ENCODE results near the gene IDUA.
"Not testable (repeated sequence)": the region's sequence is repeated elsewhere in the genome, so short reads cannot be mapped to it uniquely, and the experiment has no call there.

Gene IDUA

DNA sequence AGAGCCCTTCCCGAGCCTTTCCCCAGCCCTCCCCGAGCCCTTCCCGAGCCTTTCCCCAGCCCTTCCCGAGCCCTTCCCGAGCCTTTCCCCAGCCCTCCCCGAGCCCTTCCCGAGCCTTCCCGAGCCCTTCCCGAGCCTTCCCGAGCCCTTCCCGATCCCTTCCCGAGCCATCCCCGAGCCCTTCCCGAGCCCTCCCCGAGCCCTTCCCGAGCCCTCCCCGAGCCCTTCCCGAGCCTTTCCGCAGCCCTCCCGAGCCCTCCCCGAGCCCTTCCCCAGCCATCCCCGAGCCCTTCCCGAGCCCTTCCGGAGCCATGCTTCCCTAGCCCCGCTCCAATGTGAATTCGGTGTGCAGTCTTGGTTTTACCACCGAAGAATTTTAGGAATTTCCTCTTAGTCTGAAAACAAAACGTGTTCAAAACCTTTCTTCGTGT is 59.8 kb downstream of the IDUA start:
- DNase-seq (ENCODE audit: low read depth), result not testable (repeated sequence)

GRCh38 chr4:1047106-1047975 is 60.5 kb downstream of the IDUA start:
- no peak for DNase-seq (ENCODE audit: low read depth)

- DNase-seq (ENCODE audit: low read depth), result no peak
These were observed 61.3 kb downstream of the IDUA start for GRCh38 chr4:1047976-1048772.

GRCh38 chr4:1048773-1049590 is 62.1 kb downstream of the IDUA start:
- DNase-seq (ENCODE audit: low read depth), result no peak

- DNase-seq (ENCODE audit: low read depth), result no peak
These were observed 62.7 kb downstream of the IDUA start for GRCh38 chr4:1049591-1049905.

GRCh38 chr4:1050486-1051213 is 63.8 kb downstream of the IDUA start:
- no peak for DNase-seq (ENCODE audit: low read depth)

DNA sequence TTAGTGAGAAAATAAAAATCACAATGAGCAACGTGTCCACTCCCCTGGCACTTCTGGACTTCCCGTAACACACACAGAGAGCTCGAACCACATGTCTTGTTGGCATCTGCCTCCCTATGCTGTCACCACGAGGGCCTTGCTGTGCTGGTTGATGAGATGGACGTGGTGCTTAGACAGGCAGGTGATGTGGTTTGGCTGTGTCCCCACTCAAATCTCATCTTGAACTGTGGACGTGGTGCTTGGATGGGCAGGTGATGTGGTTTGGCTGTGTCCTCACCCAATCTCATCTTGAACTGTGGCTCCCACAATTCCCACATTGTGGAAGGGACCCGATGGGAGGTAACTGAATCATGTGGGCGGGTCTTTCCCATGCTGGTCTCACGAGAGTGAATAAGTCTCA is 64.6 kb downstream of the IDUA start:
- no peak for DNase-seq (ENCODE audit: low read depth)

DNA sequence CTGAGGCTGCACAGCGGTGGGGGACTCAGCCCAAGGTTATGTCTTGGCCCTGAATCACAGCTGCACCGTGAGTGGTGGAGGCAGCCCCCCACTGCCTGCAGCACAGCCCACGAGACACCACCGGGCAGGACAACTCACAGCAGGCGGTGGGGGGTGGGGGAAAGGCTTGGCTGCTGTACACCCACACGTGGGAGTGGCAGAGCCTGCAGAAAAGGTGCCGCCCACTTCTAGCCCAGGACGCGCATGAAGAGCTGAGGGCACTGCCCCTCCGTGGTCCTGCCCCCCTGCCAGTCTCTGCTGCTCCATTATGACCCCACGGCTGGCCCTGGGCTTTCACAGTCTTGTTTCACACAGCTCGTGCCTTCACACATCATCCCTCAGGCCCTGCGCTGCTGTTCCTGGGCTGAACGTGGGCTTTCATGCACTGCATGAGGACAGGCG is 65.4 kb downstream of the IDUA start:
- DNase-seq (ENCODE audit: low read depth), result no peak

DNA sequence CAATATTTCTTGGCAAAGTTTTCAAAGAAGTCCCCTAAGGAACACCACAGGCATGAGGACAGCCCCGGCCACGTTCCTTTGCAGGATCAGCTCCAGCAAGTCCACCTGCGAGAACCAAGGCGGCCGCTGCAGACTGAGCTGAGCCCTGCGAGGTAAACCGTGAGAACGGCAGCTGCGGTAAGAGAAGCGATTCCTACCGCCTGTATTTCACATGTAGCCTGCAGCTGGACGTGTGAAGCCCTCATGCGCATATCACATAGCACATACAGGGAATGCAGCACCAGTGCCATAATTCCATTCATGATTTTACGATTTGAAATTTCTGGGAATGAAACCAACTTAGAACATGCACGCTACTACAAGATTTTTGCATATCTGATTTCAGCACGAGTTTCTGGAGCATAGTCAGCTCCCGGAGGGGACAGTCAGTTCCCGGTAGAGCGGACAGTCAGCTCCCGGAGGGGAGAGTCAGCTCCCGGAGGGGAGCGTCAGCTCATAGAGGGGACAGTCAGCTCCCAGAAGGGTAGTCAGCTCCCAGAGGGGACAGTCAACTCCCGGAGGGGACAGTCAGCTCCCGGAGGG is 66.3 kb downstream of the IDUA start:
- DNase-seq (ENCODE audit: low read depth), result no peak

DNA sequence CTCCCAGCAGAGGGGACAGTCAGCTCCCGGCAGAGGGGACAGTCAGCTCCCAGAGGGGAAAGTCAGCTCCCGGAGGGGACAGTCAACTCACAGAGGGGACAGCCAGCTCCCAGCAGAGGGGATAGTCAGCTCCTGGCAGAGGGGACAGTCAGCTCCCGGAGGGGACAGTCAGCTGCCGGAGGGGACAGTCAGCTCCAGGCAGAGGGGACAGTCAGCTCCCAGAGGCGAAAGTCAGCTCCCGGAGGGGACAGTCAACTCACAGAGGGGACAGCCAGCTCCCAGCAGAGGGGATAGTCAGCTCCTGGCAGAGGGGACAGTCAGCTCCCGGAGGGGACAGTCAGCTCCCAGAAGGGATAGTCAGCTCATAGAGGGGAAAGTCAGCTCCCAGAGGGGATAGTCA is 67.0 kb downstream of the IDUA start:
- not testable (repeated sequence) for DNase-seq (ENCODE audit: low read depth)

Measured in stimulated activated CD8-positive, alpha-beta memory T cell treated with anti-CD3 and anti-CD28 coated beads, Interleukin-7, amount 100 ng/mL, for 24 hours (primary cell).